Measurements from ENCODE around the gene NAGLU.
"Not testable (repeated sequence)": the region's sequence is repeated elsewhere in the genome, so short reads cannot be mapped to it uniquely, and the experiment has no call there.

NAGLU gene

GRCh38 chr17:42520540-42520951 lies 15.5 kb upstream of the NAGLU start:
- in situ Hi-C loops (cut with MboI; ENCODE audit: low sequenced_read_pairs), result no loop called here

- in situ Hi-C loops (cut with MboI; ENCODE audit: low sequenced_read_pairs), result no loop called here
These were observed 15.0 kb upstream of the NAGLU start for GRCh38 chr17:42521036-42521435.

GRCh38 chr17:42521666-42522262 lies 14.3 kb upstream of the NAGLU start:
- in situ Hi-C loops (cut with MboI; ENCODE audit: low sequenced_read_pairs), result no loop called here

DNA sequence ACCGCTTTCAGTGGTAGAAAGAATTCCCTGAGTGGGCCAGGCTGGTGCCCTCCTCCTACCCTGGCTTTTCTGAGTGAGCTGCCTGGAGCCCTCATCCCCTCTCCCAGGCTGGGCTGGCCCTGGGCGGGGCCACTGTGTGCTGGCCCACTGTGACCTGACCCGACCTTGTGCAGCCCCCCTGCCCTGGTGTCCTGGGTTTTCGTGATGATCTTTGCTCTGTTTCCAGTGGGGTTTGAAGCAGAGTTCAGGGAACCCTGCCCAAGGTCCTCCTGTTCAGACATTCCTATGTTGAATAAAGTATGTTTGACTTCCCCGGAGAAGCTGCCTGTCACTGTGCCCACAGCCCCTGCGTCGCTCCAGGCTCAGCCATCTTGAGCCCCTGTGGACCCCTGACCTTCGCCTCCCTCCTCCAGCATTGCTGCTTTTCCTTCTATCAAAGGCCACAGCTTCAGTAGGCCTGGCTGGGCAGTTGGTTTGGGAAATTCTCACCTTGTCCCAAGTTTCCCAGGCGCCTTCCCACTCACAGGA lies 13.7 kb upstream of the NAGLU start:
- in situ Hi-C loops (cut with MboI; ENCODE audit: low sequenced_read_pairs), result no loop called here

DNA sequence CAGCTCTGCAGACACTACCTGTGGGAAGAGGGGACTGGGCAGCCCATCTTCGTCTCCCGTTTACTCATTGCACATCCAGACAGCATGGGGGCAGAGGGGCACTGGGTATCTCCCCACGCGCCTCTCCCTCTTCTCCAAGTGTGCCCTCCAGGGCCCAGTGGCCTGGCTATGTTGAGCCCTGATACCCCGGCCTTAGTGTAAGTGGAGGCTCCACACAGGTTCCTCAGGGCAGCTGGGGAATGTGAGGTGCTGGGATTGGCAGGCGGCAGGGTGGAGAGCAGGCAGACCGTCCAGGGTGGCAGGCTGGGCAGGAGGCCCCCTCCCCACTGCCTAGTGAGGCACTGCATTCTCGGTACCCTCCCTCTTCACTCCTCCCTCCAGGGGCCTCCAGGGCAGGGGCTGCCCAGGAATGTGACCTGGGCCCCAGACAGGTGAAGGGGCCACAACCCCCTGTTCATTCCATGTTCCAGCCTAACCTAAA lies 13.2 kb upstream of the NAGLU start:
- in situ Hi-C loops (cut with MboI; ENCODE audit: low sequenced_read_pairs), result no loop called here

- in situ Hi-C loops (cut with MboI; ENCODE audit: low sequenced_read_pairs), result no loop called here
These were observed 10.8 kb upstream of the NAGLU start for GRCh38 chr17:42525221-42525620.

DNA sequence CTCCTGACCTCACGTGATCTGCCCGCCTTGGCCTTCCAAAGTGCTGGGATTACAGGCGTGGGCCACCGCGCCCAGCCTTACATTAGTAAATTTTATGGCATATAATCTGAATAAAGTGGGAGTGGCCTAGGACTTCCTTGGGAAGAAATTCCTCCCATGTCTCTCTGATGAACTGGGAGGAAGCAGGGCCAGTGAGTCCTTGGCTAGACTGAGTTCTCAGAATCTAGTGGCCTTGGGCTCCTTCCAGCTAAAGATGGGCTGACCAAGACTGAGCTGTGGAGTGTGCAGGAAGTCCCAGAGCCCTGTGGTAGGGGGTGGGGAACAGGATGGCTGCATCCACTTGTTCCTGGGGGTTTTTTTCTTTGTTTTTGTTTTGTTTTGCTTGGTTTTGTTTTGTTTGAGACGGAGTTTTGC lies 10.0 kb upstream of the NAGLU start:
- in situ Hi-C loops (cut with MboI; ENCODE audit: low sequenced_read_pairs), result no loop called here

- in situ Hi-C loops (cut with MboI; ENCODE audit: low sequenced_read_pairs), result no loop called here
These were observed 8.1 kb upstream of the NAGLU start for GRCh38 chr17:42527932-42528331.

- in situ Hi-C loops (cut with MboI; ENCODE audit: low sequenced_read_pairs), result no loop called here
These were observed 7.0 kb upstream of the NAGLU start for GRCh38 chr17:42529061-42529460.

GRCh38 chr17:42530952-42531454 lies 5.0 kb upstream of the NAGLU start:
- in situ Hi-C loops (cut with MboI; ENCODE audit: low sequenced_read_pairs), result no loop called here

- in situ Hi-C loops (cut with MboI; ENCODE audit: low sequenced_read_pairs), result no loop called here
These were observed 4.3 kb upstream of the NAGLU start for GRCh38 chr17:42531455-42532354.

DNA sequence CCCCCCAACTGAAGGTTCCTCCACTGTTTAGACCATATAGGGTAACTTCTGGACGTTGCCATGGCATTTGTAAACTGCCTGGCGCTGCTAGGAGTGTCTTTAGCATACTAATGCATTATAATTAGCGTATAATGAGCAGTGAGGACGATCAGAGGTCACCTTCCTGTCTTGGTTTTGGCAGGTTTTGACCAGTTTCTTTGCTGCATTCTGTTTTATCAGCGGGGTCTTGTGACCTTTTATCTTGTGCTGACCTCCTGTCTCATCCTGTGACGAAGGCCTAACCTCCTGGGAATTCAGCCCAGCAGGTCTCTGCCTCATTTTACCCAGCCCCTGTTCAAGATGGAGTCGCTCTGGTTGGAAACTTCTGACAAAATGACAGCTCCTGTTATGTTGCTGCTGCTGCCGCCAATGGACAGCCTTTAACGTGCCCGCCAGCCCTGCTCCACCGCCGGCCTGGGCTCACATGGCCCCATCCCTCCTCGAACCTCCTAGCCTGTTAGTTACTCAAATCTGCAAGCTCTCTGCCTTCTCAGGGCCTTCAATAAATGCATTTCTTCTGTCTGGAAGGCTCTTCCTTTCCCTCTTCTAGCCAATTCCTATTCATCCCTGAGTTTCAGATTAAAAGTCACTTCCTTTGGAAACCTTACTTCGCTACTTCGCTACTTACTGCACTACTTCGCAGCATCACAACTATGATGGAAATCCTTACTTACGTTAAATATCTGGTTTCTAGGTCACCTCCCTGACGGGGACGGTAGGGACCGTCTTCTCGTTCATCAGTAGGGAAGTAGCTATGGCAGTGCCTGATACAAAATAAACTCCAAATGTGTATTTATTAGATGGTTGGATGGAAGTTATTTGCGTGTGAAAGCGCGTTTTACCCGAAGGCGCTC lies 640 bp upstream of the NAGLU start:
- in situ Hi-C loops (cut with MboI; ENCODE audit: low sequenced_read_pairs), result no loop called here

DNA sequence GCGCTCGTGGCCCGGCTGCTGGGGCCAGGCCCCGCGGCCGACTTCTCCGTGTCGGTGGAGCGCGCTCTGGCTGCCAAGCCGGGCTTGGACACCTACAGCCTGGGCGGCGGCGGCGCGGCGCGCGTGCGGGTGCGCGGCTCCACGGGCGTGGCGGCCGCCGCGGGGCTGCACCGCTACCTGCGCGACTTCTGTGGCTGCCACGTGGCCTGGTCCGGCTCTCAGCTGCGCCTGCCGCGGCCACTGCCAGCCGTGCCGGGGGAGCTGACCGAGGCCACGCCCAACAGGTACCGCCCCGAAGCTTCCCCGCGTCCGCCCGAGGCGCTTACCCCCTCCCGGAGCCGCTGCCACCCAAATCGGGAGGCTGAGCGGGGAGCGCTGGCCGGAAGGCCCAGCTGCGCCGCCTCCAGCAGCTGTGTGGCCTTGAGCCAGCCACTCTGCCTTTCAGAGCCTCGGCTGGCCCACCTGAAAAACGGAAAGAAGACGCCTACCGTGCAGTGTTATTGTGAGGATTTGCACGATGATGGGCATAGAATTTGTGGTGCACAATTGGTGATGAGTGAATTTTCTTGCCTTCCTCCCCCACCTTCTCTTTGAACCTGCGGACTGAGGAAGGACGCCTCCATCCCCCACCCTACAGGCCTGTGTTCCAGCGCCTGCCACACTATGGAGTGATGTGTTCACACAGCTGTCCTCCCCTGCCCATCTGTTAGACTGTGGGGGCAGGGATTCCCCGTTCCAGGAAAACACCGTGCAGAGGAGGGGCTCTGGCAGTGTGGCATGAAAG lies 523 bp downstream of the NAGLU start:
- in situ Hi-C loops (cut with MboI; ENCODE audit: low sequenced_read_pairs), result no loop called here

DNA sequence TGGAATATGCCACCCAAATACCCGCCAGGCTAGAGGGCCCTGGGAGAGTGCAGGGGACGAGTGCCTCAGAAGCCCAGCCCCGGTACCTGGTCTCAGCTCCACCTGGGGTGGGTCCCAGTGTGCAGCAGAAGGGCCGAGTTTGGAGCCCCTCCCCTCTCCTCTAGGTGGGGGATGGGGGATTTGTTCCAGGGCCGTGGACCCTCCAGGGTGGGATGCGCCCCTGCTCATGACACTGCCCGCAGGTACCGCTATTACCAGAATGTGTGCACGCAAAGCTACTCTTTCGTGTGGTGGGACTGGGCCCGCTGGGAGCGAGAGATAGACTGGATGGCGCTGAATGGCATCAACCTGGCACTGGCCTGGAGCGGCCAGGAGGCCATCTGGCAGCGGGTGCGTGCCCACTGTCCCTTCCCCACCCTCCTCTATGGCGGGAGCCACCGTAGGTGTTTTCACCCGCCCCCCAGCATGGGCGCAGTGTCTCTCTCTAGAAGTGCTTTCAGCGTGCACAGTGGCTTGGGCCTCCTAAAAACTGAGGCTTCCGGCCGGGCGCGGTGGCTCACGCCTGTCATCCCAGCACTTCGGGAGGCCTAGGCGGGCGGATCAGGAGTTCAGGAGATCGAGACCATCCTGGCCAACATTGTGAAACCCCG lies 1.2 kb downstream of the NAGLU start:
- in situ Hi-C loops (cut with MboI; ENCODE audit: low sequenced_read_pairs), result no loop called here

DNA sequence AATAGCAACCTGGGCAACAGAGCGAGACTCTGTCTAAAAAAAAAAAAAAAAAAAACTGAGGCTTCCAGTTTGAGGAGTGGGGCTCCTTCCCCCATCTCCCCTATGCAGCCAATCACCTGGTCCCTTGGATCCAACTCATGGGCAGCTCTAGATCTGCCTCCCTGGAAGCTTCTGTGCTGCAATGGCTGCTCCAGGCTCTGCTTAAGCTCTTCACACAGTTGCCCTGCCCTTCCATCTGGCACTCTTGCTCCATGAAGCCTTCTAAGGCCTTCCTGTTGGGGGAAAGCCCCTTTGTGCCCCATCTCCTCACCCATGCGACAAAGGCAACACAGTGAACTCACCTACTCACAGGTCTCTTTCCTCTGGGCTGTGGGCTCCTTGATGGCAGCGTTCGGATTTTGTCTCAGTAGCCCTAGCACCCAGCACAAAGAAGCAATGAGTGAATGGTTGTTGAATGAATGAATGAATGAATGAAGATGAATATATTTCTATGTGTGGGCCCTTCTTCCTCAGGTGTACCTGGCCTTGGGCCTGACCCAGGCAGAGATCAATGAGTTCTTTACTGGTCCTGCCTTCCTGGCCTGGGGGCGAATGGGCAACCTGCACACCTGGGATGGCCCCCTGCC lies 1.9 kb downstream of the NAGLU start:
- in situ Hi-C loops (cut with MboI; ENCODE audit: low sequenced_read_pairs), result no loop called here

GRCh38 chr17:42538482-42538881 lies 2.4 kb downstream of the NAGLU start:
- in situ Hi-C loops (cut with MboI; ENCODE audit: low sequenced_read_pairs), result no loop called here

GRCh38 chr17:42540558-42540957 lies 4.5 kb downstream of the NAGLU start:
- in situ Hi-C loops (cut with MboI; ENCODE audit: low sequenced_read_pairs), result not testable (repeated sequence)

GRCh38 chr17:42541041-42541833 lies 5.2 kb downstream of the NAGLU start:
- in situ Hi-C loops (cut with MboI; ENCODE audit: low sequenced_read_pairs), result no loop called here
